HG02840 (cell line): Measurements from ENCODE around the gene CFAP61.

Source experiments
- ATAC-seq: cut with Tn5 transposase; IDR thresholded peaks from one replicate; pipeline ENCODE4 v1.9.1; 2021; ENCODE audit warnings: mild to moderate bottlenecking, moderate library complexity, moderate number of reproducible peaks; ENCODE audit not compliant: unreplicated experiment, low FRiP score

CFAP61 gene

GRCh38 chr20:20265210-20265609, 212.9 kb downstream of the CFAP61 start:
- ATAC-seq: no peak

DNA sequence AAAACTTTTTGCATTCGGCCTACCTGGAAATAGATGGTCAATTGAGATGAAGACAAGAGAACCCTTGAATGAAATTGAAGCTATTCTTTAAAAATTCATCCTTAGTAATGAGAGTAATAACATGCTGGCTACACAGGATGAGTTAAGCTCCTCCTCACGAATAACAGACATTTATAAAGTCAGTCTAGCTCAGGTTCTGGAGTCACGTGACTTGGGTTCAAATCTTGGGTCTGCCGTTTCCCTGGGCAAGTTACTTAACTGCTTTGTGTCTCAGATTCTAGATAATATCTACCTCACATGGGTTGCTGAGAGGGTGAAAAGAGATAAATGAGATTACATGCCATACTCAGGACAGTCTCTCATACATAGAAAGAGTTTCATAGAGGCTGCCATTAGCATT, 214.2 kb downstream of the CFAP61 start:
- ATAC-seq: no peak

DNA sequence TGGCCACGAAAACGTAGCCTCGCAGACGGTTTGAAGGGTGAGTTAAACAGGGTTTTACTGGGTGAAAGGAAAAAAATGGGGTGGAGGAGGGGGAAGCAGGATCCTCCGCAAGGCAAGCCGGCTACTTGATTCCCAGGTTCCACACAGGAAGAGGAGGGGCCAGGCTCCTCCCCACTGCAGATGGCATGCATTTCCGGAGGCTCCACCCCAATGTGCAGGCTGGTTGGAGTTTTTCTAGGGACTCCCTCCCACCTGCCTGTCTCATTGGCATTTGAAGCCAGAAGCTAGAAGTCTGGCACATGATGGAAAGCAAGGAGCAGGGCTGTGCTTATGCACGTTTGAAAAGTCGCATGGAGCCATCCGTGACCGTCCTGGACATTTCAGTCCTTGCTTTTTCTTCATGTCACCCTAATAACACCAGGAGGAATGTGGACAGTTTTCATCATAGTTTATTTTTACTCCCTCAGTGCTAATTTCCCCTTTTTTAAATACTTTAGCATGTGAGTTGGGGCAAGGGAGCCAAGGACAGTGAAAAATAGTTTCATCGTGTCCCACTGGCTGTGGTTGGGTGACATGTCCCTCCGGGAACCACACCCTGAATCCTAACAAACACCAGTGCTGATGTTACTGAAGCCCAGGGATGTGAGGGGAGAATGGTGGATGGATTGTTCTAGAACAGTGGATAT, 215.5 kb downstream of the CFAP61 start:
- no peak for ATAC-seq

DNA sequence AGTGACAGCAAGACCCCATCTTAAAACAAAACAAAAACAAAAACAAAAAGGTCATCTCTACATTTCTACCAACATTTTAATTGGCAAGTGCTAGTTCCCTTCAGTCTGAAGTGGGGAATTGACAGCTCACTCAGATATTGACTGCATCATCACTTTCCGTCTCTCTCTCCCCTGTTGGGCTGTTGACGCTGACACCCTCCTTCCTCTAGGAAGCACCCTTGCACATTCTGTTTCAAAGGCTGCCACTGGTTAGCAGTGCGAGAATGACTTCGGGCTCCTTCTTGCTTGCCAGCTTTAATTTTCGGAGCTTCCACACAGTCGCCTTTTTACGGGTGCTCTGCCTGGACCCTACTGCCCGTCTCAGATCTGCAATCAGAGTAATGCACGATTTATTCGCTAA, 218.9 kb downstream of the CFAP61 start:
- no peak for ATAC-seq

DNA sequence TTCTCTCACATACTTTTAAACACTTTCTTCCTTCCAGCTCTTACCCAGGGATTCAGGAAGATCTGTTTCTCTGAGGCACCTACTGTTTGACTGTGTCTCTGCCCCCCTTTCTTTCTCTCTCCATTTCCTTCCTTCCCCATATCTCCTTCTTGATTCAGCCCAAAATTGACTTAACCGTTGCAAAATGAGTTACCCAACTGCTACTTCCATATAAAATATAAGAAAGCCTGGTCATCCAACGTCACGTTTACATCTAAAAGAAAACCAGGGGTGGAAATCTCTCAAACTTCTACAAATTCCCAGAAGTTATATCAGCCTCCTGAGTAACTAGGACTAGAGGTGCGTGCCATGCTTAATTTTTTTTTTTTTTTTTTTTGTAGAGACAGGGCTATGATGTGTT, 220.4 kb downstream of the CFAP61 start:
- no peak for ATAC-seq

DNA sequence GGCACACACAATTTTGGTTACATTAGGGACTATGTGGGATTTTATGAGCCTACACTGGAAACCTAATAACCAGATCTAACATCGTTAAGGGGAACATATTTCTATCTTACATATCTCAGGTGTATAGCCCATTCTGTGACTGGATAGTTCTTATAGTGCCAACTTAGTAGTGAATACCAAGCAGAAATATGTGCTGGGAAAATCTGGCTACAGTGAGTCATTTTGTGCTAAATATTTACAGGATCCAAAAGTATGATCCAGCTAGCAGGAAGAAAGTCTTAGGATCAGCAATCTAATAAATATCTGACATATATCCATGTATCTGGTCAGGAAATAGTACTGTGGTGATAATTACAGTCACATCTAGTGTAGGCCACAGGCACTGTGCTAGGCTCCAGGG, 221.0 kb downstream of the CFAP61 start:
- ATAC-seq: no peak

DNA sequence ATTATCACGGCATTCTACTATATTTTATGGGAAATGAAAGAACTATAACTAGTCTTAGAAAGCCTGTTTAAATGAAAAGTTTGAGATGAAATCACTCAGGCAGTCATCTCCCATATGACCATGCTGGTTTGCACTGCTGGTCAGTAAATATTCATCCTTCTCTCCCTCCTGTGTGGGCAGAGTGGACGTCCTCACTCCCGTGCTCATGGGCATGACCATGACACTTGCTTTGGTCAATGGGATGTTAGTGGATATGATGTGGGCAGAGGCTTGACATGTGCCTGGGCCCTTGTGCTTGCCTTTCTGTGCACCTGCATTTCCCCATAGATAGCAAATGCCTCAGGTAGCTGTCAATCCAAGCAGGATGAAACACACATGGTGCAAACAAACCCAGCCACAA, 222.5 kb downstream of the CFAP61 start:
- no peak for ATAC-seq

- ATAC-seq: no peak
Observed at GRCh38 chr20:20275636-20276035, 223.3 kb downstream of the CFAP61 start.

DNA sequence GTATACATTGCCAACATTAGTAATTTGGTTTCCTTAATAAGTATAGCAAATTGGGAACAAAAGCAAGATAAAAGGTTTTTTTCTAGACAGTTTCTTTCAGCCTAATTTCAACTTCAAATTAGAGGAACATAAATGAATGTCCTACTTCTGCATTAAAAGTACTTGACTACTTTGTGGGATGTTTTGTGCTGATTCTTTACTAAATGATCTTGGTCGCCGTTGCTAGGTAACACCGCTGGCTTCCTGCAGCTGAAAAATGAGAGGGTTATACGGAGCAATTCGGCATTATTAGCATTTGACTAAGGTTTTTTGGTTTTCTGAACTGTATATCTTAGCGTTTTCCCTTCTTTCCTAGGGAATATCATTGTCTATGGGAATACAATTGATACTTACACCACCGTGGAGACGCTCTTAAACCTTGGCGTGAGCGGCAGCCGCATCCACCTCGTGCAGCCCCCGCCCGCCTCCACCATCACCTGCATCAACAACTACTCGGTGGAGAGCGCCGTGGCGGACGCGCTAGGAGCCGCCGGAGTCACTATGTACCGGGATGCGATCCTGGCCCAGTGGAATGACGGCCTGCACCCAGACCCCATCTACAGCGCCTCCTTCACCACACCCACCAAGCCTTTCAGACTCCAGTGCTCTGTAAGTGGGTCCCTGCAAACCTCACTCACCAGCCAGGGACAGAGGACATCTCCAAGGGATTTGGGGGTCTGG, 224.6 kb downstream of the CFAP61 start:
- no peak for ATAC-seq

- ATAC-seq: no peak
Observed at GRCh38 chr20:20277894-20278335, 225.6 kb downstream of the CFAP61 start.

GRCh38 chr20:20286061-20286460, 233.7 kb downstream of the CFAP61 start:
- no peak for ATAC-seq

DNA sequence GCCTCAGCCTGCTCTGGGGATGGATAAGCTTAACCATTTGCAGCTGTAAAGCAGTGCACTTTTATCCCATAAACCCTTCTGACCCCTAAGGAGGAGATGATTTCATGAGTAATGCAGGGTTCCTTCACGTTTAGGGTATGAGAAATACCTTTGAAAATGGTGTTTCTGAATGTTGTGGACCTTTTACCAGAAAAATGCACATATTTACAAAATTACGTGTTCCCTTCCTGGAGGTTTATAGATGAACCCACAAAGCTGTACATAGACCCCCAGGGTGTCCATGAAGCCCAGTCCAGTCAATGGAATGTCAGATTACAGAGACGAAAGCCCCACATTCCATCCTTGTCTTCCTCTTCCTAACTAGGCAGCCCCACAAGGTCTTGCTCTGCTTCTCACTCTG, 237.0 kb downstream of the CFAP61 start:
- no peak for ATAC-seq

- ATAC-seq: no peak
Observed at GRCh38 chr20:20292472-20292871, 240.1 kb downstream of the CFAP61 start.

GRCh38 chr20:20293141-20293540, 240.8 kb downstream of the CFAP61 start:
- no peak for ATAC-seq

GRCh38 chr20:20293691-20294385, 241.5 kb downstream of the CFAP61 start:
- no peak for ATAC-seq

- ATAC-seq: no peak
Observed at GRCh38 chr20:20295621-20296498, 243.5 kb downstream of the CFAP61 start.

DNA sequence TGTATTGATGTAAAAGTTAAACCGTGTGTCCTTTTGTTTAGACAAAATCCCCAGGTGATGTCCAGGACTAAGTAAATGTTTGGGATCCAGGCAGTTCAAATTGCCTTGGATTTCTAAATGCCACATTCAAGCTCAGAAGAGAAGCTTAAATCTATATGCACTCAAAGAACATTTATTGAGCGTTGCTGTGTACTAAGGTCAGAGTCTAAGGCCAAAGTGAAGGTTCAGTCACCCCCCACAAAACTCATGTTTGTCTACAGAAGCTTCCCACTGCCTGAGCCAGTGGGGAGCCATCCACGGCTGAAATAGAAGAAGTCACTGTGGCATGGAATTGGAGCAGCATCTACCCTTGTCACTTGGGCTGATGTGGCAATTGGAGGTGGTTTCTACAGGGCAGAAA, 244.8 kb downstream of the CFAP61 start:
- no peak for ATAC-seq

- no peak for ATAC-seq
Observed at GRCh38 chr20:20297752-20298151, 245.4 kb downstream of the CFAP61 start.

- no peak for ATAC-seq
Observed at GRCh38 chr20:20299904-20300303, 247.6 kb downstream of the CFAP61 start.

- ATAC-seq: no peak
Observed at GRCh38 chr20:20303320-20303719, 251.0 kb downstream of the CFAP61 start.

- no peak for ATAC-seq
Observed at GRCh38 chr20:20303742-20304141, 251.4 kb downstream of the CFAP61 start.
